Sigmoid colon (tissue), 7 donors: ENCODE results near the gene DHRS7. TPM values are rescaled to one million over a fixed set of nuclear protein-coding genes. Genes with fewer than 3 reads are reported as not detected.

Experiments used
- DNase-seq: peaks from one replicate; pipeline ENCODE4 v3.0.0-alpha.2; 2019
- H3K27ac ChIP-seq, 4 donors: fragments of 200-600 bp; sonication (generic); one replicate each; pipeline ENCODE4 v1.5.1; 2016 to 2019; ENCODE audit warnings: mild to moderate bottlenecking in 1 of 4
- H3K27me3 ChIP-seq, 3 donors: fragments of 200-600 bp; sonication (generic); one replicate each; pipeline ENCODE4 v1.5.1; 2019; ENCODE audit warnings: mild to moderate bottlenecking in 1 of 3
- H3K36me3 ChIP-seq, 4 donors: fragments of 200-600 bp; sonication (generic); one replicate each; pipeline ENCODE4 v1.5.1; 2016 to 2019
- H3K4me1 ChIP-seq, 4 donors: fragments of 200-600 bp; sonication (generic); one replicate each; pipeline ENCODE4 v1.5.1; 2017 to 2019
- H3K4me3 ChIP-seq, 4 donors: fragments of 200-600 bp; sonication (generic); one replicate each; pipeline ENCODE4 v1.5.1; 2017 to 2019; ENCODE audit warnings: mild to moderate bottlenecking in 2 of 4, moderate library complexity in 1 of 4
- H3K9me3 ChIP-seq, 4 donors: fragments of 200-600 bp in 3 of 4; sonication (generic) in 3 of 4; one replicate each; pipeline versions ENCODE4 v1.5.1 to v1.6.1; 2013 to 2019
- CTCF ChIP-seq, 4 experiments: fragments of 450-650 bp in 3 of 4; fragments of 200-600 bp in 1 of 4; IDR thresholded peaks; one replicate each; pipeline ENCODE4 v1.5.1; 2016 to 2019; ENCODE audit warnings: antibody characterized with exemption in 4 of 4, mild to moderate bottlenecking in 3 of 4, moderate library complexity in 2 of 4
- EP300 ChIP-seq, 4 donors: sonication (generic); formaldehyde crosslinking; IDR thresholded peaks; one replicate each; pipeline ENCODE4 v1.6.1; 2017; ENCODE audit warnings: antibody characterized with exemption in 4 of 4
- POLR2A ChIP-seq, 2 donors: fragments of 450-650 bp; IDR thresholded peaks; one replicate each; pipeline ENCODE4 v1.6.1; 2016; ENCODE audit warnings: antibody characterized with exemption in 2 of 2, mild to moderate bottlenecking in 2 of 2, moderate library complexity in 2 of 2
- POLR2AphosphoS5 ChIP-seq, 4 donors: sonication (generic); formaldehyde crosslinking; IDR thresholded peaks; one replicate each; pipeline ENCODE4 v1.6.1; 2017; ENCODE audit warnings: antibody characterized with exemption in 4 of 4
- WGBS, 2 donors: extraction: QIAGEN DNeasy Blood & Tissue Kit; methylation state at CpG; one replicate each; pipeline ENCODE4 v1.1.7; 2013; 5-methylcytosine and 5-hydroxymethylcytosine counted together
- intact Hi-C: fragments of 100-400 bp; cut with DNase I; formaldehyde crosslinking; loops from one replicate; pipeline ENCODE4 v1.15.1; 2023
- polyA plus RNA-seq, 3 donors: library from polyadenylated mRNA; stranded (reverse); fragments of 200-250 nt; gene quantifications; one replicate each; pipeline ENCODE4 v1.2.3, GENCODE V29; 2013
- total RNA-seq, 4 donors: library from RNA; depleted of rRNA; stranded (reverse); fragments of >200 nt; gene quantifications; one replicate each; pipeline ENCODE4 v1.1.0, GENCODE V29; 2016
- donor health status: healthy with polysubstance abuse.
- donor health status: Bipolar disorder and iron deficiency.
- donor health status: healthy.

The DHRS7 gene
- total and polyA plus RNA-seq, 7 donors: 18.0 to 70.9 (median 49.2) TPM

GRCh38 chr14:60095781-60096450 is 69.3 kb downstream of the DHRS7 start:
- WGBS, 2 donors: 25 to 56% methylated on average over 3 of the region's 3 CpGs
- H3K4me1 ChIP-seq: peaks cover 0 to 32% (median 25%) of the 10 kb centered on the region in 4 donors
- no peak overlapping the region for H3K4me3 ChIP-seq
- no peak overlapping the region for H3K27ac ChIP-seq
- intact Hi-C loops: no loop called here
- H3K36me3 ChIP-seq: peaks cover 0 to 3% (median 0%) of the 10 kb centered on the region in 4 donors
- H3K27me3 ChIP-seq: no peaks in the 10 kb centered on the region
- no peak for TF ChIP-seq POLR2AphosphoS5 (IDR thresholded peaks at IDR 0.05)
- DNase-seq: no peak
- no peaks in the 10 kb centered on the region for H3K9me3 ChIP-seq

DNA sequence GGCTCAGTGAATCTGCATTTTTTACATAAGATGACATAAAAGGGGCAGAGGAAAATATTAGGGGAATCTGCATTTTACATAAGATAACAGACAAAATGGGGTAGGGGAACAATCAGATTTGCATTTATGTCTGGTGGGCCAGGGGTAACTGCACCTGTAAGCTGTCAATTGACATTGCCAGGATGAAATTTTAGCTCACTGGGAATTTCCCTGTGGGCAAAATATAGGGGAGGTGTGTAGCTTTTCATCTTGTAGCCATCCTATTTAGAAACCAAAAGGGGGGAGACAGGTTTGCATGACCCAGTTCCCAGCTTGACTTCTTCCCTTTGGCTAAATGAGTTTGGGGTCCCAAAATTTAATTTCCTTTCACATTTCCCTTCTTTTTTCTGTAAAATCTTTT is 70.0 kb downstream of the DHRS7 start:
- no peaks in the 10 kb centered on the region for H3K27me3 ChIP-seq
- intact Hi-C loops: no loop called here
- no peaks in the 10 kb centered on the region for H3K9me3 ChIP-seq
- H3K4me3 ChIP-seq: no peak overlapping the region
- peak overlapping the region in 1 of 4 donors; percentile 97 for H3K27ac ChIP-seq
- DNase-seq: no peak
- TF ChIP-seq CTCF (IDR thresholded peaks at IDR 0.05): no peak
- no peak for TF ChIP-seq EP300 (IDR thresholded peaks at IDR 0.05)
- no peak for TF ChIP-seq POLR2A (IDR thresholded peaks at IDR 0.05)
- no peak for TF ChIP-seq POLR2AphosphoS5 (IDR thresholded peaks at IDR 0.05)
- peaks cover 0 to 3% (median 0%) of the 10 kb centered on the region in 4 donors for H3K36me3 ChIP-seq
- H3K4me1 ChIP-seq: peaks cover 0 to 32% (median 25%) of the 10 kb centered on the region in 4 donors

GRCh38 chr14:60094306-60094897 is 70.8 kb downstream of the DHRS7 start:
- Histone ChIP-seq H3K4me1 (peaks cover 0 to 32% (median 25%) of the 10 kb centered on the region in 4 donors), H3K27me3 (no peaks in the 10 kb centered on the region), H3K9me3 (no peaks in the 10 kb centered on the region), H3K36me3 (peaks cover 0 to 3% (median 0%) of the 10 kb centered on the region in 4 donors), H3K27ac (peak overlapping the region in 3 of 4 donors; percentile 94 to 97 (median 94)), H3K4me3 (no peak overlapping the region)
- intact Hi-C loops: no loop called here
- WGBS, 2 donors: 63 to 90% methylated on average over 5 of the region's 5 CpGs
- DNase-seq: no peak
- no peak for TF ChIP-seq EP300 (IDR thresholded peaks at IDR 0.05)
- TF ChIP-seq CTCF (IDR thresholded peaks at IDR 0.05): no peak
- no peak for TF ChIP-seq POLR2AphosphoS5 (IDR thresholded peaks at IDR 0.05)
- TF ChIP-seq POLR2A (IDR thresholded peaks at IDR 0.05): no peak

Other genes starting within 250 kb of the DHRS7 start
- not detected for gene LRRC9, start 245.3 kb downstream of the DHRS7 start, total RNA-seq
- not detected for gene LRRC9, start 245.3 kb downstream of the DHRS7 start, polyA plus RNA-seq
- 10 to 100 TPM; 43.8 to 55.9 (median 44.3) TPM for gene PCNX4, start 73.5 kb downstream of the DHRS7 start, total RNA-seq
- gene PCNX4, start 73.5 kb downstream of the DHRS7 start, polyA plus RNA-seq: 10 to 100 TPM in 1 of 3 donors, 1 to 10 TPM in 2; 3.7 to 10.2 (median 9.9) TPM
- 10 to 100 TPM; 39.2 to 60.9 (median 54.1) TPM for gene PPM1A, start 83.8 kb upstream of the DHRS7 start, total RNA-seq
- gene PPM1A, start 83.8 kb upstream of the DHRS7 start, polyA plus RNA-seq: 100 to 1,000 TPM in 1 of 3 donors, 10 to 100 TPM in 2; 34.9 to 116 (median 88.9) TPM